Right renal cortex interstitium (tissue), 3 donors: ENCODE results near the gene ZNF160. TPM values are rescaled to one million over a fixed set of nuclear protein-coding genes. Genes with fewer than 3 reads are reported as not detected.
"Not testable (repeated sequence)": the region's sequence is repeated elsewhere in the genome, so short reads cannot be mapped to it uniquely, and the experiment has no call there.

Source experiments
- DNase-seq, 3 donors: peaks; one replicate each; pipeline ENCODE4 v3.0.0-alpha.2; 2013; ENCODE audit warnings: low read depth in 3 of 3, low spot score in 2 of 3
- polyA plus RNA-seq, 3 donors: library from polyadenylated mRNA; unstranded; fragments of 120-200 nt; gene quantifications; one replicate each; pipeline ENCODE4 v1.2.1, GENCODE V29; 2013; ENCODE audit not compliant: insufficient read length in 3 of 3

The ZNF160 gene
- polyA plus RNA-seq = 10 to 100 TPM; 36.0 to 40.2 (median 38.9) TPM

- DNase-seq = peak; percentile 84 to 94 (median 92)
Measured at GRCh38 chr19:53103234-53104203, at the start of gene ZNF160. TSS of gene ZNF160 (minus strand) at chr19:53103422. CDS start at chr19:53086276, 17,146 bp downstream.

- DNase-seq = no peak
Measured at GRCh38 chr19:53147645-53148044, 44.4 kb upstream of the ZNF160 start.

GRCh38 chr19:53140351-53140750 lies 37.1 kb upstream of the ZNF160 start:
- no peak for DNase-seq

- DNase-seq = no peak
Measured at GRCh38 chr19:53136432-53136831, 33.2 kb upstream of the ZNF160 start.

GRCh38 chr19:53132141-53132991 lies 29.1 kb upstream of the ZNF160 start, which contains the start of gene ZNF415:
TSS of gene ZNF415 (minus strand) at chr19:53132910. CDS start at chr19:53122676, 10,234 bp downstream.
- DNase-seq = peak; percentile 76 to 85 (median 81)

GRCh38 chr19:53131727-53132126 lies 28.5 kb upstream of the ZNF160 start:
- no peak for DNase-seq

GRCh38 chr19:53131085-53131590 lies 27.9 kb upstream of the ZNF160 start:
- no peak for DNase-seq

GRCh38 chr19:53130506-53130905 lies 27.3 kb upstream of the ZNF160 start:
- no peak for DNase-seq

- DNase-seq = not testable (repeated sequence)
Measured at GRCh38 chr19:53126733-53127526, 23.7 kb upstream of the ZNF160 start.

GRCh38 chr19:53123400-53123799 lies 20.2 kb upstream of the ZNF160 start:
- DNase-seq = no peak

GRCh38 chr19:53112286-53112685 lies 9.1 kb upstream of the ZNF160 start:
- no peak for DNase-seq

- DNase-seq = no peak
Measured at GRCh38 chr19:53109527-53109926, 6.3 kb upstream of the ZNF160 start.

- peak in 1 of 3 donors; percentile 13 for DNase-seq
Measured at GRCh38 chr19:53102756-53103233, 427 bp downstream of the ZNF160 start.

GRCh38 chr19:53102206-53102755 lies 941 bp downstream of the ZNF160 start:
- no peak for DNase-seq

GRCh38 chr19:53101518-53101917 lies 1.7 kb downstream of the ZNF160 start:
- no peak for DNase-seq

- DNase-seq = not testable (repeated sequence)
Measured at GRCh38 chr19:53098570-53098969, 4.7 kb downstream of the ZNF160 start.

- DNase-seq = not testable (repeated sequence)
Measured at GRCh38 chr19:53096982-53097690, 6.1 kb downstream of the ZNF160 start.

- DNase-seq = not testable (repeated sequence)
Measured at GRCh38 chr19:53096579-53096978, 6.6 kb downstream of the ZNF160 start.
